ENCODE measurements around the gene TSHZ2.

TSHZ2 gene

GRCh38 chr20:52937591-52938100, 34.5 kb upstream of the TSHZ2 start:
- H3K27ac ChIP-seq = no peak overlapping the region
- no peaks in the 10 kb centered on the region for H4K20me1 ChIP-seq
- no peak overlapping the region for H3K4me3 ChIP-seq
- H3K9me3 ChIP-seq = no peaks in the 10 kb centered on the region
- TF ChIP-seq Cebpa-rat (IDR thresholded peaks at IDR 0.05) = no peak
- no peak overlapping the region for H3K9ac ChIP-seq
- H3K4me2 ChIP-seq = no peak overlapping the region
- H3K27me3 ChIP-seq = no peaks in the 10 kb centered on the region
- no peaks in the 10 kb centered on the region for H3K36me3 ChIP-seq
- H3K4me1 ChIP-seq = peaks cover 16% of the 10 kb centered on the region

DNA sequence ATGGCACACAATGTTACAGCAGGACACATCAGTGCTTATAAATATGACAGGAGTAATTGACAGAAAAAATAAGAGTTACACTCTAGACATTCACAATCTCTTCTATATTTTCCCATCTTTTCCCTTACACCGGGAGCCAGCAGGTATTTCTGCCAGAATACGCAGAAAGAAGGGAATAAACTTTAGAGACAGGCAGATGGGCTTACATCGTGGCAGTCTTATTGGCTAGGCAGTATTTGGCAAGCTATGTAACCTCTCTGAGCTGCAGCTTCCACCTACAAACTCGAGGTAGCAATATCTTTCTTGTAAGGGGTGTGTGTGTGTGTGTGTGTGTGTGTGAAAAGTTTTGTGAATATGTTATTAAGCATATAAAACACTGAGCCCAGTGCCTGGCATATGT, 33.0 kb upstream of the TSHZ2 start:
- TF ChIP-seq Cebpa-rat (IDR thresholded peaks at IDR 0.05) = no peak
- Histone ChIP-seq H3K27me3 (no peaks in the 10 kb centered on the region), H3K27ac (no peak overlapping the region), H3K4me2 (no peak overlapping the region), H4K20me1 (no peaks in the 10 kb centered on the region), H3K4me3 (no peak overlapping the region), H3K9me3 (no peaks in the 10 kb centered on the region), H3K36me3 (no peaks in the 10 kb centered on the region), H3K9ac (no peak overlapping the region), H3K4me1 (peaks cover 16% of the 10 kb centered on the region)

DNA sequence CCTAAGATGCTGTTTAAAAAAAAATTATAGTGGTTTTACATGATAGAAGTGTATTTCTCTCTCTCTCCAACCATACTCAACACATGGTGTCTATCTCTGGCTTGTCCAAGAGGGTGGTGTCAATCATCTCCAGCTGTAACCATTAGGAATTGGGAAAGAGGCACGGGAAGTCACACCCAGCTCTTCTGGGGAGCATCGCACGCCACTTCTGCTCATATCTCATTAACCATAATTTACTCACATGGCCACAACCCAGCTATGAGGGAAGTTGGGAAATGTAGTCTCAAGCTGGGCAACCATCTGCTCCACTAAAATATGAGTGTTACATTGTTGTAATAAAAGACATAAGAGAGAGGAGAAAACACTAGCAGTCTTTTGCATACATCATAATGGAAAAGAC, 30.4 kb upstream of the TSHZ2 start:
- peaks cover 3% of the 10 kb centered on the region for H3K4me1 ChIP-seq
- no peaks in the 10 kb centered on the region for H3K27me3 ChIP-seq
- no peaks in the 10 kb centered on the region for H3K9me3 ChIP-seq
- no peak overlapping the region for H3K4me2 ChIP-seq
- H4K20me1 ChIP-seq = no peaks in the 10 kb centered on the region
- H3K4me3 ChIP-seq = no peak overlapping the region
- H3K27ac ChIP-seq = no peak overlapping the region
- no peak for TF ChIP-seq Cebpa-rat (IDR thresholded peaks at IDR 0.05)
- no peak overlapping the region for H3K9ac ChIP-seq
- no peaks in the 10 kb centered on the region for H3K36me3 ChIP-seq

DNA sequence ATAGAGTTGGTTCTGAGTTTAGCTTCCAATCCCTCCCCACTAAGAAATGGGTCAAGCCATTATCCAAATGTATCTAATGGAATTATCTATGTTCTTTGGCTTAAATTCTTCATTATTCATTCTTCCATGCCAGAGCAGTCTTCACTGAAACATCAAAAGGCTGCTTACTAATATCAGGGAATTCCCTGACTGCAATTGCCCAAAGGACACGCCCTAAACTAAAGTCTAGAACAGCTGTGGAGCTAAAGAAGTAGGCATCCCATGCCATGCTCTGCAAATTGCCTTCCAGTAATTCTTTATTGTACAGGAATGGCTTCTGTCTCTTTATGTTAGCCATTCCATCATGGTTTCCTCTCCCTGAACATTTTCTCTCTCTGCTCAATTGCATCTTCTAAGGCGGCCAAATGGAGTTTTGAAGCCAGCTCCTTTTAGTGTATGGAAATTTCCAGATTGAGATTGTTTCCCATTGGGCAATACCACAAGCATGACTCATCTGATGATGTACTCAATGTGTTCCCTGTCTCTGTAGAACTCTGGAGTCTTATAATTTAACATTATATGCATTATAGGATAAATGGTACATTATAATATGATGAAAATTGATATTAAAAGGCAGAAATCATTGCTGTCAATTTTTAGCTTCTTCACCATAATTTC, 28.8 kb upstream of the TSHZ2 start:
- Histone ChIP-seq H3K27ac (no peak overlapping the region), H3K27me3 (no peaks in the 10 kb centered on the region), H4K20me1 (no peaks in the 10 kb centered on the region), H3K9ac (no peak overlapping the region), H3K4me3 (no peak overlapping the region), H3K4me2 (no peak overlapping the region), H3K9me3 (no peaks in the 10 kb centered on the region), H3K36me3 (no peaks in the 10 kb centered on the region), H3K4me1 (no peaks in the 10 kb centered on the region)
- no peak for TF ChIP-seq Cebpa-rat (IDR thresholded peaks at IDR 0.05)

DNA sequence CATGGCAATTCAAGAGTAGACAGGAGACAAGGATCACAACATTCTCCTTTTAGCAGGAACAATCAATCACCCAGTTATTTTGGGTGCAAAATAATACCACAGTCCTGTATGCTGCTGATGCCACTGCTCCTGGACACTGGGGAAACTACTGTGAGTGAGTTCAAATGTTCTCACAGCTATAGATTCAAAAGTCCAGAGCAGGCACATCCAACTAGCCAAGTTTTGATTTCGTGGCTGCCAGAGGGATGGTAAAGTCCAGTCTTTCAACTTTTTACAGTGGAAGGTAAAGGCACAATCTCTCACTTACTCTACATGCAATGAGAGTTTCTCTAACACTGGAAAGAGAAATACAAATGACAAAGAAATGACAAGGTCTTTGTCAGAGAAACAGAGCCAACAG, 26.9 kb upstream of the TSHZ2 start:
- no peaks in the 10 kb centered on the region for H3K4me1 ChIP-seq
- no peak overlapping the region for H3K27ac ChIP-seq
- H4K20me1 ChIP-seq = no peaks in the 10 kb centered on the region
- TF ChIP-seq Cebpa-rat (IDR thresholded peaks at IDR 0.05) = no peak
- H3K4me2 ChIP-seq = no peak overlapping the region
- no peak overlapping the region for H3K4me3 ChIP-seq
- H3K36me3 ChIP-seq = no peaks in the 10 kb centered on the region
- no peaks in the 10 kb centered on the region for H3K9me3 ChIP-seq
- H3K9ac ChIP-seq = no peak overlapping the region
- no peaks in the 10 kb centered on the region for H3K27me3 ChIP-seq

GRCh38 chr20:52945862-52946522, 26.2 kb upstream of the TSHZ2 start:
- no peak for TF ChIP-seq Cebpa-rat (IDR thresholded peaks at IDR 0.05)
- Histone ChIP-seq H3K9me3 (no peaks in the 10 kb centered on the region), H3K4me3 (no peak overlapping the region), H3K27me3 (no peaks in the 10 kb centered on the region), H3K4me1 (no peaks in the 10 kb centered on the region), H4K20me1 (no peaks in the 10 kb centered on the region), H3K4me2 (no peak overlapping the region), H3K36me3 (no peaks in the 10 kb centered on the region), H3K27ac (no peak overlapping the region), H3K9ac (no peak overlapping the region)

DNA sequence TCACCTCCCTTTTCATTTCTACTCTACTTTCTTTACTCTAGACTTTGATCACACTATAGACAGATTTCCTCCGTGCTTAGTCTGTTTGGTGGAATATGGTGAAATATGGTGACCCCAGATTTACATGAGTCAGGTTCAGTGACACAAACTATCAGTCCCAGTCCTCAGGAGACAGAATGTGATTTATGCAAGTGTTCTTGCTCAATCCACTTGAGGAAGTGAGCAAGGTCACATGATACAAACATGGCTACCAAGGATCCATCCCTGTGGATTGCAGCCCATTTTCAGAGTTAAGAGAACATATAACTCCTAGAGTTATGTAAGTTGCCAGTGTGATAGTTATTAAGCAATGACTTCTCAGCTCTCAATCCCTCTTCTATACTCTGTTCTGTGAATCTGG, 23.7 kb upstream of the TSHZ2 start:
- H3K27me3 ChIP-seq = no peaks in the 10 kb centered on the region
- H3K4me3 ChIP-seq = no peak overlapping the region
- no peaks in the 10 kb centered on the region for H3K36me3 ChIP-seq
- H3K9ac ChIP-seq = no peak overlapping the region
- no peaks in the 10 kb centered on the region for H3K9me3 ChIP-seq
- H3K27ac ChIP-seq = no peak overlapping the region
- H3K4me1 ChIP-seq = no peaks in the 10 kb centered on the region
- no peaks in the 10 kb centered on the region for H4K20me1 ChIP-seq
- H3K4me2 ChIP-seq = no peak overlapping the region
- no peak for TF ChIP-seq Cebpa-rat (IDR thresholded peaks at IDR 0.05)

- Histone ChIP-seq H3K4me1 (no peaks in the 10 kb centered on the region), H3K36me3 (no peaks in the 10 kb centered on the region), H4K20me1 (no peaks in the 10 kb centered on the region), H3K4me2 (no peak overlapping the region), H3K27me3 (no peaks in the 10 kb centered on the region), H3K4me3 (no peak overlapping the region), H3K27ac (no peak overlapping the region), H3K9me3 (no peaks in the 10 kb centered on the region), H3K9ac (no peak overlapping the region)
- TF ChIP-seq Cebpa-rat (IDR thresholded peaks at IDR 0.05) = no peak
These were observed 19.1 kb upstream of the TSHZ2 start for GRCh38 chr20:52953020-52953419.

DNA sequence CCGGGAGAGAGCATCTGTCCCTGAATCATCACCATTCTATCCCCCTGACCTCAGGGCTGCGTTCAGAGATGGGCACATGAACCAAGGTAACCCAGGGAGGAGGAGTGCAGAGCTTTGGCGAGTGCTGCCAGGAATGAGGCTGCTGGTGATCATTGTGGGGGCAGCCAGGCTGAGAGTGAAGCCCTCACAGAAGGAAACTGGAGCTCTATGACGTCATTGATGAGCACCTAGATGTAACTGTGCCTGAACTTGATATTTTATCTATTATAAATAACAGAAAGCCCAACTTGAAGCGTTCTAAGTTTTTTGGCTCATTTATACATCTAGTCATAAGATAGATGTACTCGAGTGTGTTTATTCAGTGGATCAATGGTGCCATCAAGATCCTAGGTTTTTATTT, 17.3 kb upstream of the TSHZ2 start:
- Histone ChIP-seq H3K27ac (no peak overlapping the region), H3K36me3 (no peaks in the 10 kb centered on the region), H3K9ac (no peak overlapping the region), H4K20me1 (no peaks in the 10 kb centered on the region), H3K4me3 (no peak overlapping the region), H3K4me2 (no peak overlapping the region), H3K27me3 (no peaks in the 10 kb centered on the region), H3K4me1 (no peaks in the 10 kb centered on the region), H3K9me3 (no peaks in the 10 kb centered on the region)
- no peak for TF ChIP-seq Cebpa-rat (IDR thresholded peaks at IDR 0.05)

DNA sequence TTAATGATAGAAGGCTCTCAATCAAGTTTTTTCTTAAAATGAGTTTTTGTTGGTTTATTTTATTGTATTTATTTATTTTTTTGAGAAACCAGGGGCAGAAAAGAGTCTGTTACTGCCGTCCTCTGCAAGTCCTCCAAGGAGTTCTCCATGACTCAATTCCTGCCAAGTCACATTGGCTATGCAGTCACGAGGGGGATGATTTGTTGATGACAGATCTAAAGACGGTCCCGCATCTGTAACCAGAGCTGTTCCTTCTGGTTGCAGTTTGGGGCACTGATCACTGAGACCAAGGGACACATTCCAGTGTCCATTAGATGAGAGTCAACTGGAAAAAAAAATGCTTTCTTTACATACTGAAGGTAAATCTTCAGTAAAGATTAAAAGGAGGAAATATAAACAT, 13.9 kb upstream of the TSHZ2 start:
- no peak for TF ChIP-seq Cebpa-rat (IDR thresholded peaks at IDR 0.05)

More for the DNA sequence above, 13.9 kb upstream of the TSHZ2 start:
- Histone ChIP-seq H3K9me3 (no peaks in the 10 kb centered on the region), H3K4me2 (no peak overlapping the region), H3K36me3 (no peaks in the 10 kb centered on the region), H3K27ac (no peak overlapping the region), H3K9ac (no peak overlapping the region), H3K27me3 (no peaks in the 10 kb centered on the region), H3K4me3 (no peak overlapping the region), H3K4me1 (peaks cover 21% of the 10 kb centered on the region), H4K20me1 (no peaks in the 10 kb centered on the region)

Data from BLaER1 (cell line).